Measurements from ENCODE around the gene DDIT3.

DDIT3 gene

DNA sequence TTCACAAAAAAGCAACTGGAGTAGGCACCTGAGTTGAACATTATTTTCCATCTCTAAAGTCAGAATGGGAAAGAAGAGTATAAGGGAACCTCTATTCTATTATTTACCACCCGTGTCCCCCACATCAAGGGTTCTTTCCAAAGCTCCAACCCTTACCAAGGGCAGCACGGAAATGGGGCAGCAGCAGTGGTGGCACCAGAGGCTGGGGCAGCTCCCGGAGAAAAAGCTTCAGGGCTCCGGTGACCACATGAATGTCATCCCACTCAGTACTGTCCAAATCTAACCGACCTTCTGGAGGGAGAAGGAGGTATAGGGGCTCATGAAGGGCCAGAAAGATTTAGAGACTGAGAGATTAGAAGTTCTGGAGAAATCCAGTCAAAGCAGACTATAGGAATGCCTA, 46.4 kb downstream of the DDIT3 start:
- no peak for DNase-seq (ENCODE audit: extremely low read depth, insufficient read length)
- no peaks in the 10 kb centered on the region for H3K27me3 ChIP-seq (replicated peaks; ENCODE audit: control insufficient read depth, insufficient read depth, low read length)

DNA sequence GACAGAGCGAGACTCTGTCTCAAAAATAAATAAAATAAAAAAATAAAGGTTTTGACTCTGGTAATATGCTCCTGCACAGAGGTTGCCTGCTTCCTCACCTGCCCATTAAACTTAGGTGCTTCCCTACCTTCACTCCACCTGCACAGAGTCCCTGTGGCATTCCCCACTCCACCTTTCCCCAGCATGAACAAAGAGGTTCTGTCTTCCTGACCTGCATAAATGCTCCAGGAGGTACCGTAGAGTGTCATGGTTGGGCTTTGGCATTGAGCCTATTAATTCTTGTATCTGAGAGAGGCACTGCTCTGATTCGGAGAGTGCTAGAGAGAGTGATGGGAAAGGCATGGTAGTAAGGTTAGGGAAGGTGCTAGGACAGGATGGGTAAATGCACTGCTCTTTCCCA, 46.9 kb downstream of the DDIT3 start:
- Histone ChIP-seq H3K27me3 (replicated peaks; ENCODE audit: control insufficient read depth, insufficient read depth, low read length) (no peaks in the 10 kb centered on the region), H3K36me3 (ENCODE audit: control insufficient read depth, insufficient read depth, low read length) (peaks cover 25% of the 10 kb centered on the region), H3K4me3 (replicated peaks; ENCODE audit: low read depth, low read length) (no peak overlapping the region)
- TF ChIP-seq, protein P1, sequence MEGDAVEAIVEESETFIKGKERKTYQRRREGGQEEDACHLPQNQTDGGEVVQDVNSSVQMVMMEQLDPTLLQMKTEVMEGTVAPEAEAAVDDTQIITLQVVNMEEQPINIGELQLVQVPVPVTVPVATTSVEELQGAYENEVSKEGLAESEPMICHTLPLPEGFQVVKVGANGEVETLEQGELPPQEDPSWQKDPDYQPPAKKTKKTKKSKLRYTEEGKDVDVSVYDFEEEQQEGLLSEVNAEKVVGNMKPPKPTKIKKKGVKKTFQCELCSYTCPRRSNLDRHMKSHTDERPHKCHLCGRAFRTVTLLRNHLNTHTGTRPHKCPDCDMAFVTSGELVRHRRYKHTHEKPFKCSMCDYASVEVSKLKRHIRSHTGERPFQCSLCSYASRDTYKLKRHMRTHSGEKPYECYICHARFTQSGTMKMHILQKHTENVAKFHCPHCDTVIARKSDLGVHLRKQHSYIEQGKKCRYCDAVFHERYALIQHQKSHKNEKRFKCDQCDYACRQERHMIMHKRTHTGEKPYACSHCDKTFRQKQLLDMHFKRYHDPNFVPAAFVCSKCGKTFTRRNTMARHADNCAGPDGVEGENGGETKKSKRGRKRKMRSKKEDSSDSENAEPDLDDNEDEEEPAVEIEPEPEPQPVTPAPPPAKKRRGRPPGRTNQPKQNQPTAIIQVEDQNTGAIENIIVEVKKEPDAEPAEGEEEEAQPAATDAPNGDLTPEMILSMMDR (IDR thresholded peaks at IDR 0.05; ENCODE audit: insufficient read depth, low read length, poor library complexity, severe bottlenecking): no peak
- no peak for DNase-seq (ENCODE audit: extremely low read depth, insufficient read length)

More for the DNA sequence above, 46.4 kb downstream of the DDIT3 start:
- TF ChIP-seq, protein P1 (IDR thresholded peaks at IDR 0.05; ENCODE audit: insufficient read depth, low read length, poor library complexity, severe bottlenecking): no peak
- H3K36me3 ChIP-seq (ENCODE audit: control insufficient read depth, insufficient read depth, low read length): peaks cover 25% of the 10 kb centered on the region
- H3K4me3 ChIP-seq (replicated peaks; ENCODE audit: low read depth, low read length): no peak overlapping the region

DNA sequence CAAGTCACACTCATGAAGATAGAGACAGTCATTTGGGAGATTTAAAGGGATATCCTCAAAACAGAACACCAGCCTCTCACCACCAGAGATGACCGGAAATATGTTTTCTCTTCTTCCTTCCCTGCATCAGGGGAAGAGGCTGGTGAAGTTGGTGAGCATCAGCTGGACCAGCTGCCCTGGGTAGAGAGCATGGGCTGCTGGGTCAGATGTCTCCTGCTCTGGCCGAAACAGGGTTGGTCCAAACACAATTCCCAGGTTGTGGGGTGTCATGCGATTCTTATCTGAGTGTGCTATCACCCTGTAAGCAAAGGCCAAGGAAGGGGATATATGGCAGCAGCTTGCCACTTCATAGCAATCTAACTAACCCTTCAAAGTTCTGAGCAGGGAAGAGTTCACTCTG, 47.9 kb downstream of the DDIT3 start:
- H3K4me3 ChIP-seq (replicated peaks; ENCODE audit: low read depth, low read length): no peak overlapping the region
- TF ChIP-seq, protein P1 (IDR thresholded peaks at IDR 0.05; ENCODE audit: insufficient read depth, low read length, poor library complexity, severe bottlenecking): no peak
- peaks cover 27% of the 10 kb centered on the region for H3K36me3 ChIP-seq (ENCODE audit: control insufficient read depth, insufficient read depth, low read length)
- H3K27me3 ChIP-seq (replicated peaks; ENCODE audit: control insufficient read depth, insufficient read depth, low read length): no peaks in the 10 kb centered on the region
- DNase-seq (ENCODE audit: extremely low read depth, insufficient read length): no peak

DNA sequence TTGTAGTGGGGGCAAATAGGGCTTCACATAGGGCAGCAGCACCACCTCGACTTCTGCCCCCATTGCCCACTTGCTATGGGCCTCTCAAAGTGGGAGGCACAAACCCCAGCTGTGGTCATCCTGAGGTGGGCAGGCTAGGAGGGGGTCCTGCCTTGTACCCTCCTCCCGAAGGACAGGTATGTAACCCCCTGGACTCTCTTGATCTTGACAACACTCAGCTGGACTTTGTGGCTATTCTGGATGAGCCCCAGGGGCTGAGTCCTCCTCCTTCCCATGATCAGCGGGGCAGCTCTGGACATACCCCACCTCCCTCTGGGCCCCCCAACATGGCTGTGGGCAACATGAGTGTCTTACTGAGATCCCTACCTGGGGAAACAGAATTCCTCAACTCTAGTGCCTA, 48.7 kb downstream of the DDIT3 start:
- Histone ChIP-seq H3K36me3 (ENCODE audit: control insufficient read depth, insufficient read depth, low read length) (peaks cover 27% of the 10 kb centered on the region), H3K27me3 (replicated peaks; ENCODE audit: control insufficient read depth, insufficient read depth, low read length) (no peaks in the 10 kb centered on the region), H3K4me3 (replicated peaks; ENCODE audit: low read depth, low read length) (no peak overlapping the region)
- TF ChIP-seq, protein P1 (IDR thresholded peaks at IDR 0.05; ENCODE audit: insufficient read depth, low read length, poor library complexity, severe bottlenecking): no peak
- DNase-seq (ENCODE audit: extremely low read depth, insufficient read length): no peak

DNA sequence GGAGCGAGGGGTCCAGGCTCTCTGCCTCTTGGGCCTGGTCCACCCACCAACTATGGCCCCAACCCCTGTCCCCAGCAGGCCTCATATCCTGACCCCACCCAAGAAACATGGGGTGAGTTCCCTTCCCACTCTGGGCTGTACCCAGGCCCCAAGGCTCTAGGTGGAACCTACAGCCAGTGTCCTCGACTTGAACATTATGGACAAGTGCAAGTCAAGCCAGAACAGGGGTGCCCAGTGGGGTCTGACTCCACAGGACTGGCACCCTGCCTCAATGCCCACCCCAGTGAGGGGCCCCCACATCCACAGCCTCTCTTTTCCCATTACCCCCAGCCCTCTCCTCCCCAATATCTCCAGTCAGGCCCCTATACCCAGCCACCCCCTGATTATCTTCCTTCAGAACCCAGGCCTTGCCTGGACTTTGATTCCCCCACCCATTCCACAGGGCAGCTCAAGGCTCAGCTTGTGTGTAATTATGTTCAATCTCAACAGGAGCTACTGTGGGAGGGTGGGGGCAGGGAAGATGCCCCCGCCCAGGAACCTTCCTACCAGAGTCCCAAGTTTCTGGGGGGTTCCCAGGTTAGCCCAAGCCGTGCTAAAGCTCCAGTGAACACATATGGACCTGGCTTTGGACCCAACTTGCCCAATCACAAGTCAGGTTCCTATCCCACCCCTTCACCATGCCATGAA, 49.2 kb downstream of the DDIT3 start:
- peaks cover 27% of the 10 kb centered on the region for H3K36me3 ChIP-seq (ENCODE audit: control insufficient read depth, insufficient read depth, low read length)

More for the DNA sequence above, 49.2 kb downstream of the DDIT3 start:
- TF ChIP-seq, protein P1 (IDR thresholded peaks at IDR 0.05; ENCODE audit: insufficient read depth, low read length, poor library complexity, severe bottlenecking): no peak
- Histone ChIP-seq H3K4me3 (replicated peaks; ENCODE audit: low read depth, low read length) (no peak overlapping the region), H3K27me3 (replicated peaks; ENCODE audit: control insufficient read depth, insufficient read depth, low read length) (no peaks in the 10 kb centered on the region)
- no peak for DNase-seq (ENCODE audit: extremely low read depth, insufficient read length)
